Activated CD8-positive, alpha-beta memory T cell treated with anti-CD3 and anti-CD28 coated beads, Interleukin-2, amount 50 U/mL, for 1 hour (primary cell): ENCODE data around the gene PBX3.

Source experiments
- DNase-seq: peaks from one replicate; pipeline ENCODE4 v3.0.0-alpha.2; 2020; ENCODE audit errors: extremely low read depth

PBX3 gene

DNA sequence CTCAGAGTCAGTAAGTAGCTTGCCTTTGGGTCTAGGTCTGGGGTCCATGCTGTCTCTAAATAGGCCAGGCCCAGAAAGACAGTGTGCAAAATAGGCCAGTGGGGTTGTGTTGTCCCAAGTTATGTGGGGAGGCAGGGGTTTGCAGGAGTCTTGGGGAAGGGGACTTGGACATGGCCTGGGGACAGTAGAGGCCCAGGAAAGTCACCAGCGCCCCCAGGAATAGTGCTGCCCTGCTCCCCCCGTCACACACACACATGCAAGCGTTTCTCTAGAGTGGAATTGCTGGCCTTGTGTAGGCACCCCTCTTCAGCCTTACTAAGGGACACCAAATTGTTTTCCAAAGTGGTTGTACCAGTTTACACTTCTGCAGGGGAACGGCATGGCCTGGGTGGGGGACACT is 227.5 kb downstream of the PBX3 start:
- no peak for DNase-seq

DNA sequence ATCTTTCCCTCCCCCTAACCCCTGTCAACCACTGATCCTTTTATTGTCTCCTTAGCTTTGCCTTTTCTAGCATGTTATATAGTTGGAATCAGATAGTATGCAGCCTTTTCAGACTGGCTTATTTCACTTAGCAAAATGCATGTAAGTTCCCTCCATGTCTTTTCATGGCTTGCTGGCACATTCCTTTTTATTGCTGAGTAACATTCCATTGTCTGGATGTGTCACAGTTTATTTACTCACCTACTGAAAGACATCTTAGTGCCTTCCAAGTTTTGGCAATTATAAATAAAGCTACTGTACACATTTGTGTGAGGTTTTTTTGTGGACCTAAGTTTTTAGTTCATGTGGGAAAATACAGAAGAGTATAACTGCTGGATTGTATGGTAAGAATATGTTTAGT is 230.1 kb downstream of the PBX3 start:
- no peak for DNase-seq

DNA sequence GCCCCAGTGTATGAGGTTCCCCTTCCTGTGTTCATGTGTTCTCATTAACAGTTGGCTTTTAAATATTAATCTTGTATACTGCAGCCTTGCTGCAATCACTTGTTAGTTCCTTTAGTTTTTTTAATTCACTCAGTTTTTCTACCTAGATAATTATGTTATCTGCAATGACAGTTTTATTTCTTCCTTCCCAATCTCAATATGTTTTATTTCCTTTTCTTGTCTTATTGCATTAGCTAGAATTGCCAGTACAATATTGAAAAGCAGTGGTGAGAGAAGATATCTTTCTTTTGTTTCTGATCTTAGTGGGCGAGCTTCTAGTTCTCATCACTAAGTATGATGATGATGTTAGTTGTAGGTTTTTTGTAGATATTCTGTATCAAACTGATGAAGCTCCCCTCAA is 232.2 kb downstream of the PBX3 start:
- no peak for DNase-seq

DNA sequence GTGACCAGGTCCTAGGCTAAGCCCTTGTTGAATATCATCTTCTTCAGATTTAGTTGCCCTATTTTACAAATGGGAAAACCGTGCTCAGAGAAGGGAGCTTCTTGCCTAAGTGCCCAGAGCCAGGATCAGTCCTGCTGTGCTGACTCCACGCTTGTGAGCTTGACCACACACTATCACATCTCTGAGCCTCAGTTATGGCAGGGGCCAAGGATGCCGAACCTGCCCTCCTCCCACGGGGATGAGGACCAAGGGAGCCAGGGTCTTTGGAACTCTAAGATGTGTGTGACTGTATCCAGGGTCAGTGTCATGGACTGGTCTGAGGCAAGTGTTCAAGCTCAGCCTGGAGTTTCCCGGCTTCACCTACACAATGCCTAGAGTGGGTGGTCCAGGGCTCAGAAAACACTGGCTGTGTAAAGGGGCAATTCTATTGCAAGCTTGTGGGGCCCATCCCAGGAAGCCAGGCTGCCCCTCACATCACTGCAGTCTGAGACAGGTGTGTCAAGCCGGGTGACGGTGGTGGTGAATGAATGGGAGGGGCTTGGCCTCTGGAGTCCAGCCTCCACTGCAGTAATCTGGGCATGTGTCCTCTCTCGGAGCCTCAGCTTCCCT is 235.7 kb downstream of the PBX3 start:
- DNase-seq: no peak

- DNase-seq: no peak
These were observed 236.5 kb downstream of the PBX3 start for GRCh38 chr9:125983681-125984080.

DNA sequence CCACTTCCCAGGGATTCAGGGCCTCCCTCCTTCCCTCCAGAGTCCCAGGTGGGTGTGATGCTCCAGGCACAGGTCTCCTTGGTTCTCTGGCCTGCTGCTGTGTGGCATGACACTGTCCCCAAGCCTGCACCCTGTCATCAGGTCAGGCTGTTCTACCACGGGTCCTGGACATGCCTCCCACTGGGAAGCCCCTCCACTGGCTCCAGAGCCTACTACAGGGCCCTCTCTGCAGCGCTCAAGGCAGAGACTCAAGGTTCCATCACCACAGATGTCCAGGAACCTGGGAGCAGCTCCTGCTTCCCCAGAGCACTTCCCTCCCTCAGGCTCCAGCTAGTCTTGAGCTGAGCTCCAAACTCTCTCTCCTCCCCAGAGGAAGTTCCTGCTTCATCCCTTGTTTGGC is 237.3 kb downstream of the PBX3 start:
- DNase-seq: no peak

- no peak for DNase-seq
These were observed 238.2 kb downstream of the PBX3 start for GRCh38 chr9:125985142-125985997.

GRCh38 chr9:125985998-125986655 is 239.0 kb downstream of the PBX3 start:
- DNase-seq: no peak

DNA sequence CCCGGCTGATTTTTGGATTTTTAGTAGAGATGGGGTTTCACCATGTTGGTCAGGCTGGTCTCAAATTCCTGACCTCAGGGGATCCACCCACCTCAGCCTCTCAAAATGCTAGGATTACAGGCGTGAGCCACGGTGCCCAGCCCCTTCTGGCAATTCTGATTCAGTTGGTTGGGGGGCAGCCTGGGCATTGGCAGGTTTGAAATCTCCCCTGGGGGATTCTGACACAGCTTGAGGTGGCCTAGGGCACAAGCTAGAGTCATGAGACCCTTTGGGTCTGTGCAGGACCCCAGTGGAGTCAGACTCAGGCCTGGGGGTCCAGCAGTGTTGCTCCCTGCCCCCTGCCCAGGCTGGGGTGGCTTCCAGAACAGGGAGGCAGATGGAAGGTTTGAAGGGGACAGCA is 239.8 kb downstream of the PBX3 start:
- DNase-seq: no peak

- DNase-seq: no peak
These were observed 240.2 kb downstream of the PBX3 start for GRCh38 chr9:125987420-125987819.

- no peak for DNase-seq
These were observed 241.4 kb downstream of the PBX3 start for GRCh38 chr9:125988479-125989050.

DNA sequence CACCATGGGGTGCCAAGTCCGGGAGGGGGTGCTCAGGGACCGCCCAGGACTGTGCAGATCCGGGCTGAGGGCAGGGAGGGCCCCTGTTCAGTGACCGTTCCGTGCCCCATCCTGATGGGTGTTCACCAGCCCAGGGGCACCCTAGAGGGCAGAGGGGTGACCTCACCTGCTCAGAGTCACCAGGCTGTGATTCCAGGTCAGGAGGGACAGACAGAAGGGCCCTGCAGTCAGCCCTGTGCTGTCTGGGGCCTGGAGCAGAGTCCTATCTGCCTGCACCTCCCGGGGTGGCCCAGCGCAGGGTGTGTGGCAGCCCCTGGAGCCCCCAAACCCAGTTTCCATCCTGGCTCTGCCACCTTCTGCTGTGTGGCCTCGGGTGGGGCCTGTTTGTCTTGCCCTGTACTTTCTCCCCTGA is 241.9 kb downstream of the PBX3 start:
- DNase-seq: no peak

DNA sequence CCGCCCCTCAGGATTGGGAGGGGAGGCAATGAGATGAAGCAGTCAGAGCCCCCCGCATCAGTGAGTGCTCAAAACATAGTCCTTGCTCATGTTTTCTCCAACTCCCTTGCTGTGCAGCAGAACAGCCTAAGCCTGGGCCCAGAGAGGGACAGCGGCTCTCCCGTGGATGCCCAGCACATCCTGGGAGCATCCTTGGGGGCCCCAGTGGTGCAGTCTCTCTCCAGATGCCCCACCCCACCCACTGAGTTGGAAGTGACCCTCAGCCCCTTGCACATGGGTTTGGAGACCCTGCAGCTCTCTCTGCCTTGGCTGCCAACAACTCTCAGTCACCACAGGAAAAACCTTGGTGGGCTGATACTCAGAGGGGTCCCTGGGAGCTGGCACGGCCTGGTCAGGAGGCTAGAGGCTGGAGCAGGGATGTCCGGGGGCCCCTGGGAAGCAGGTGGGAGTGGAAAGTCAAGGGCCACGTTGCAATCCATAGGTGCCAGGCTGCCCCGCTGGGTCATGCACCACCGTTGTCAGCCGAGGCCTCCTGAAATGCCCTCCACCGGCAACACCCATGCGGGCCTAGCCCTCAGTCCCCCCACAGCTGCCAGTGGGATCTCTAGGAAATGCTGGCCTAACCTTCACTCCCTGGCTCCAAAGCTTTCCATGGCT is 242.5 kb downstream of the PBX3 start:
- DNase-seq: no peak

DNA sequence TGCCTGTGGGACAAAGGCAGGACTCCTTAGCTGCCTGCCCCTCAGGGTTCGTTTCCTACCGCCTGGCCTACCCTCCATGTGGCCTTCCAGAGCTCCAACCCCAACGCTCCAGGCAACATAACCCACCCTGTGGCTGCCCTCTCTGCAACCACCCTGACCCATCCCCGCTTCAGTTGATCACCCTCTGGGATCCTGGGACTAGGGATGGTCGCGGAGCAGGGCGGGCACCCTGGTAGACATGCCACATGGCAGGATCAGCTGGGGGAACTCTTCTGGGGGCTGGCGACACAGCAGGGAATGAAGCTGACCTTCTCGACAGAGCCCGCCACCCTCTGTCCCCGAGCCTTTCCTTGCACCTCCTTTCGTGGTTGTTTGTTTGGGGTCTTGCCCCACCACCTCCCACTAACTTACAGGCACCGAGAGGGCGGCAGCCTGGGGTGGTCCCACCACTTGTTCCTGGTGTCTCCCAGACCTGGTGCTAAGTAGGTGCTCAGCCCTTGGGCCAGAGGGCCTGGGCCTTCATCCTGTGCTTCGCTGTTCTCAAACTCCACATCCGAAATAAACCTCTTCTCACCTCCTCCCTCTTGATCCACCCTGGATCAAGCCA is 243.1 kb downstream of the PBX3 start:
- no peak for DNase-seq

- no peak for DNase-seq
These were observed 243.6 kb downstream of the PBX3 start for GRCh38 chr9:125990793-125991220.

DNA sequence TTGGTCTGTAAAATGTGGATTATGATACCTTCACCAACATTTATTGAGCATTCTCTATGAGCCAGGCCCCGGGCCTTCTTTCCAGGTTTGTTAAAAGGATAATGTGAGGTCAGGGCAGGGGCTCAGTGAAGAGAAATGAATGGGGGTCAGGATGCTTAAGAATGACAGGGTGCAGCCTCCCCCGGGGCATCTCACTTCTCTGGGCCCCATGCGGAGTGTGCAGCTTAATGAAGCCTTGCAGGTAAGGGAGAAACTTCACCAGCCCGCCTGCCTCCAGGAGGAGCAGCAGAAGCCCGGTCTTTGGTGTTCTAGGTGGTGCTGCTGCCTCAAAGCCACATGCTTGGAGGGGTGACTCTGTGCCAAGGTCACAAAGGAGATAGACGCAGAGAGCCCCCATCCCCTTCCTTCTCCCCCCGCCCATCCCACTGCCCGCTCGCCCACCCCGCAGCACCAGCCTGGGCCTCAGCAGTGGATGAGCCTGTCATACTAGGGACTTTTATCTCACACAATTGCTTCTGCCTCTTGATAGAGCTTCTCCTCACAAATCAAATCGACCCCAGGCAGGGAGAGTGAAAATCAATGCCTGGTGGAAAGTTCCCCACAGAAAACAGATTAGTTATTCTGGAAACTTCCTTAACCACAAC is 244.8 kb downstream of the PBX3 start:
- no peak for DNase-seq

DNA sequence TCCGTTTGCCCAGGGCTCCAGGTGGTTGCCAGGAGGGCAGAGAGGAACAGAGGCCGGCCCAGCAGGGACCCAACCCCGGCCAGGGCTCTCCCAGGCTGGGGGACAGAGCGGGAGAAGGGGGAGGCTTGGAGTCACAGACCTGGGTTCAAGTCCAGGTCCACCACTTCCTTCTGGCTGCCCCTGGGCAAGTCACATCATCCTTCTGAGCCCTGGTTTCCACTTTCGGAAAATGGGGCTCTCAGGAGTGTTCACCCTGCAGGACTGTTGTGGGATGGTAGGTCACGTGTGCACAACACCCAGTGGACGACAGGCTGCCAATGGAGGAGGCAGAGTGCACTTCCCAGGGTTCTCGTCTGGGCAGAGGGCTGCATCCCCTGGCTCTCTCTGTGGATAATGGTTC is 245.4 kb downstream of the PBX3 start:
- DNase-seq: no peak

- no peak for DNase-seq
These were observed 246.3 kb downstream of the PBX3 start for GRCh38 chr9:125993466-125993865.

- DNase-seq: no peak
These were observed 247.1 kb downstream of the PBX3 start for GRCh38 chr9:125994066-125994943.

GRCh38 chr9:125995006-125995405 is 247.8 kb downstream of the PBX3 start:
- no peak for DNase-seq
